H1 (cell line): ENCODE data around the gene MRS2. TPM values are rescaled to one million over a fixed set of nuclear protein-coding genes. Genes with fewer than 3 reads are reported as not detected.
A peak's percentile ranks its signal among the peaks of the same experiment; 100 is the strongest.

Experiments
- CTCF ChIA-PET: fragments of 300-600 bp; sonication (Branson Sonifier 250); formaldehyde crosslinking; loops from one replicate; lab custom pipeline; 2021; ENCODE audit not compliant: partially characterized antibody; lab: Charles Lee
- POLR2A ChIA-PET: fragments of 300-600 bp; sonication (Branson Sonifier 250); formaldehyde crosslinking; loops from one replicate; lab custom pipeline; 2021; ENCODE audit warnings: inconsistent platforms; ENCODE audit not compliant: partially characterized antibody; lab: Charles Lee
- DNase-seq, 2 experiments: peaks; one replicate each; pipeline versions ENCODE4 v3.0.0 to v3.0.0-alpha.2; 2010 to 2022; ENCODE audit warnings: low spot score in 2 of 2, low read depth in 1 of 2, mixed read lengths in 1 of 2
- FAIRE-seq: peaks from 2 replicates; lab custom pipeline; 2011; peaks lifted over from hg19 to GRCh38; lab: Jason Lieb, UNC
- H2AFZ ChIP-seq: 2 replicates; pipeline ENCODE4 v1.8.1; 2012; ENCODE audit warnings: low read length, inconsistent platforms
- H2AK5ac ChIP-seq: 2 replicates; pipeline ENCODE4 v1.6.1; 2013; ENCODE audit warnings: low read depth, low read length
- H2BK120ac ChIP-seq: replicated peaks from 2 replicates; pipeline ENCODE3; 2013; ENCODE audit warnings: low read depth, low read length, inconsistent platforms
- H2BK12ac ChIP-seq: 2 replicates; pipeline ENCODE4 v1.6.1; 2013; ENCODE audit warnings: low read depth, low read length
- H2BK15ac ChIP-seq: 2 replicates; pipeline ENCODE4 v1.6.1; 2013; ENCODE audit warnings: low read length
- H2BK20ac ChIP-seq: 2 replicates; pipeline ENCODE4 v1.6.1; 2013; ENCODE audit warnings: low read length
- H2BK5ac ChIP-seq: 2 replicates; pipeline ENCODE4 v1.6.1; 2013; ENCODE audit warnings: low read depth, low read length
- H3K14ac ChIP-seq: 2 replicates; pipeline ENCODE4 v1.6.1; 2013; ENCODE audit warnings: inconsistent platforms; ENCODE audit not compliant: insufficient read length
- H3K18ac ChIP-seq: 2 replicates; pipeline ENCODE4 v1.6.1; 2013; ENCODE audit warnings: low read length; ENCODE audit errors: extremely low read depth
- H3K23ac ChIP-seq: 2 replicates; pipeline ENCODE4 v1.6.1; 2013; ENCODE audit warnings: inconsistent platforms; ENCODE audit not compliant: insufficient read length
- H3K23me2 ChIP-seq: 2 replicates; pipeline ENCODE4 v1.6.1; 2013; ENCODE audit warnings: low read depth, low read length
- H3K27ac ChIP-seq: 2 replicates; pipeline ENCODE4 v1.6.1; 2011; ENCODE audit warnings: low read depth, low read length, inconsistent platforms
- H3K27me3 ChIP-seq, 4 experiments: replicated peaks in 1 of 4; 1 replicate in 1 of 4; 2 replicates in 3 of 4; pipeline versions ENCODE4 v1.6.1 to v1.8.1; 2011 to 2013; ENCODE audit warnings: low read length in 3 of 4, mild to moderate bottlenecking in 3 of 4, inconsistent platforms in 2 of 4, mixed read lengths in 2 of 4, moderate library complexity in 1 of 4; ENCODE audit not compliant: control insufficient read depth in 3 of 4, insufficient read depth in 3 of 4; ENCODE audit errors: extremely low read depth in 1 of 4
- H3K36me3 ChIP-seq, 4 experiments: 2 replicates each; pipeline versions ENCODE4 v1.6.1 to v1.8.1; 2011 to 2013; ENCODE audit warnings: mild to moderate bottlenecking in 4 of 4, low read length in 3 of 4, moderate library complexity in 2 of 4, control low read depth in 1 of 4, inconsistent platforms in 1 of 4; ENCODE audit not compliant: insufficient read depth in 4 of 4, control insufficient read depth in 2 of 4
- H3K4ac ChIP-seq: replicated peaks from 2 replicates; pipeline ENCODE3; 2013; ENCODE audit warnings: low read length, low read depth, mixed read lengths, inconsistent platforms; ENCODE audit not compliant: insufficient read length
- H3K4me1 ChIP-seq, 4 experiments: replicated peaks in 1 of 4; 1 replicate in 1 of 4; 2 replicates in 3 of 4; pipeline versions ENCODE4 v1.6.1 to v1.8.1; 2011 to 2013; ENCODE audit warnings: low read length in 3 of 4, inconsistent platforms in 2 of 4, mixed read lengths in 1 of 4; ENCODE audit not compliant: insufficient read depth in 4 of 4, control insufficient read depth in 3 of 4
- H3K4me2 ChIP-seq, 2 experiments: 2 replicates each; pipeline versions ENCODE4 v1.6.1 to v1.8.1; 2011 to 2013; ENCODE audit warnings: low read depth in 2 of 2, low read length in 2 of 2, control low read depth in 1 of 2, inconsistent platforms in 1 of 2, mild to moderate bottlenecking in 1 of 2; ENCODE audit not compliant: insufficient read depth in 1 of 2
- H3K4me3 ChIP-seq, 4 experiments: fragments of 200-600, 300-600 bp in 1 of 4; sonication (generic), shearing (Covaris generic), sonication (Bioruptor Twin) in 1 of 4; 2 replicates each; pipeline versions ENCODE4 v1.5.1 to v1.8.1; 2011 to 2016; ENCODE audit warnings: low read length in 4 of 4, low read depth in 3 of 4, control low read depth in 2 of 4, inconsistent platforms in 2 of 4, mild to moderate bottlenecking in 2 of 4, mixed read lengths in 1 of 4, moderate library complexity in 1 of 4; ENCODE audit not compliant: insufficient read depth in 2 of 4; ENCODE audit errors: extremely low read depth in 1 of 4
- H3K56ac ChIP-seq: replicated peaks from 2 replicates; pipeline ENCODE3; 2013; ENCODE audit warnings: low read depth, mild to moderate bottlenecking, mixed read lengths, low read length, inconsistent platforms; ENCODE audit not compliant: insufficient read length
- H3K79me1 ChIP-seq: 2 replicates; pipeline ENCODE4 v1.6.1; 2013; ENCODE audit warnings: low read depth, low read length, control low read depth
- H3K79me2 ChIP-seq, 2 experiments: 2 replicates each; pipeline versions ENCODE4 v1.6.1 to v1.8.1; 2012 to 2013; ENCODE audit warnings: low read length in 2 of 2, mild to moderate bottlenecking in 2 of 2, inconsistent platforms in 1 of 2; ENCODE audit not compliant: insufficient read depth in 2 of 2, control insufficient read depth in 1 of 2
- H3K9ac ChIP-seq, 4 experiments: replicated peaks in 1 of 4; 1 replicate in 1 of 4; 2 replicates in 3 of 4; pipeline versions ENCODE4 v1.6.1 to v1.8.1; 2011 to 2013; ENCODE audit warnings: low read depth in 3 of 4, low read length in 3 of 4, control low read depth in 2 of 4, mild to moderate bottlenecking in 2 of 4, moderate library complexity in 2 of 4, inconsistent platforms in 1 of 4; ENCODE audit errors: extremely low read depth in 1 of 4
- H3K9me3 ChIP-seq, 2 experiments: 2 replicates each; pipeline versions ENCODE4 v1.6.1 to v1.8.1; 2012 to 2013; ENCODE audit warnings: mild to moderate bottlenecking in 2 of 2, moderate library complexity in 2 of 2, control low read depth in 1 of 2, inconsistent platforms in 1 of 2, low read depth in 1 of 2, low read length in 1 of 2, mixed read lengths in 1 of 2; ENCODE audit not compliant: insufficient read depth in 2 of 2
- H4K20me1 ChIP-seq, 2 experiments: replicated peaks in 1 of 2; 2 replicates each; pipeline versions ENCODE3 to v1.8.1; 2011 to 2013; ENCODE audit warnings: inconsistent platforms in 2 of 2, low read length in 2 of 2, mild to moderate bottlenecking in 1 of 2; ENCODE audit not compliant: insufficient read depth in 2 of 2, control insufficient read depth in 1 of 2
- H4K5ac ChIP-seq: 2 replicates; pipeline ENCODE4 v1.6.1; 2013; ENCODE audit warnings: low read length, low read depth, mixed read lengths, inconsistent platforms; ENCODE audit not compliant: insufficient read length
- H4K8ac ChIP-seq: 2 replicates; pipeline ENCODE4 v1.8.0; 2013; ENCODE audit warnings: mild to moderate bottlenecking, moderate library complexity, low read length, inconsistent platforms; ENCODE audit not compliant: insufficient read depth; ENCODE audit errors: extremely low read depth
- H4K91ac ChIP-seq: replicated peaks from 2 replicates; pipeline ENCODE3; 2013; ENCODE audit warnings: low read length, mixed read lengths, inconsistent platforms; ENCODE audit not compliant: insufficient read length
- ASH2L ChIP-seq: fragments of 200-600, 300-600 bp; sonication (generic); IDR thresholded peaks from one replicate; pipeline ENCODE4 v1.7.1; 2017; ENCODE audit warnings: low read length
- ATF2 ChIP-seq: IDR thresholded peaks from 2 replicates; pipeline ENCODE4 v1.6.1; 2012; ENCODE audit warnings: low read length, inconsistent platforms
- CBX5 ChIP-seq: fragments of 300-800, 300-1000 bp; sonication (generic); IDR thresholded peaks from 2 replicates; pipeline ENCODE4 v1.7.1; 2016; ENCODE audit warnings: antibody characterized with exemption, low read length, low read depth
- CEBPB ChIP-seq: IDR thresholded peaks from 2 replicates; pipeline ENCODE4 v1.6.1; 2012; ENCODE audit warnings: low read depth, low read length
- CHD1 ChIP-seq: IDR thresholded peaks from 2 replicates; pipeline ENCODE4 v1.6.1; 2012; ENCODE audit warnings: low read depth, low read length, improper control_type of control experiment
- CTBP2 ChIP-seq: IDR thresholded peaks from 2 replicates; pipeline ENCODE4 v1.7.0; 2011; ENCODE audit warnings: borderline replicate concordance, mild to moderate bottlenecking, moderate library complexity, mixed read lengths, low read length; ENCODE audit not compliant: insufficient read depth, insufficient read length
- NANOG ChIP-seq: IDR thresholded peaks from 2 replicates; pipeline ENCODE4 v1.6.1; 2011; ENCODE audit warnings: low read length, low read depth, mild to moderate bottlenecking, inconsistent platforms; ENCODE audit not compliant: insufficient read depth, poor library complexity, severe bottlenecking
- PHF8 ChIP-seq: fragments of 200-600 bp; sonication (generic); conservative IDR thresholded peaks from 2 replicates; pipeline ENCODE4 v1.7.1; 2012; ENCODE audit warnings: low read depth, mild to moderate bottlenecking, inconsistent platforms, low read length, moderate library complexity
- TEAD4 ChIP-seq: IDR thresholded peaks from 2 replicates; pipeline ENCODE4 v1.6.1; 2012; ENCODE audit warnings: low read depth, low read length, inconsistent platforms, mixed read lengths
- ZNF274 ChIP-seq: IDR thresholded peaks from 2 replicates; pipeline ENCODE4 v1.7.0; 2012; ENCODE audit warnings: low read length, borderline replicate concordance; ENCODE audit errors: extremely low read depth
- WGBS, 2 experiments: shearing (Covaris generic) in 1 of 2; methylation state at CpG; one replicate each; pipeline versions ENCODE4 v1.1.6 to v1.1.7; 2013 to 2015; ENCODE audit warnings: low lambda C conversion rate in 2 of 2, mixed read lengths in 2 of 2, inconsistent platforms in 1 of 2, low coverage in 1 of 2, missing lambda C conversion rate in 1 of 2; ENCODE audit not compliant: insufficient replicate concordance in 2 of 2, insufficient coverage in 1 of 2, insufficient read length in 1 of 2; ENCODE audit errors: extremely low coverage in 1 of 2, missing lambda C conversion rate in 1 of 2; 5-methylcytosine and 5-hydroxymethylcytosine counted together
- polyA plus RNA-seq, 7 experiments: library from polyadenylated mRNA; depleted of rRNA in 3 of 7; stranded (reverse) in 5 of 7; unstranded in 2 of 7; fragments of >200 nt in 5 of 7; fragments of 200-250 nt in 2 of 7; gene quantifications; 1 replicate in 5 of 7; 2 replicates in 1 of 7; 4 replicates in 1 of 7; pipeline versions ENCODE4 v1.2.1 to v1.2.3, GENCODE V29; 2011 to 2013; ENCODE audit warnings: missing spikeins in 2 of 7, mixed read lengths in 2 of 7
- total RNA-seq: library from RNA; stranded (reverse); fragmentation: NEBNext Ultra II Directional; extraction: Animal tissue kit (Norgen Biotek cat#: 25700); gene quantifications from 2 replicates; pipeline ENCODE4 v1.2.1, GENCODE V29; 2021
- TF ChIP-seq, protein P1 (sequence below): IDR thresholded peaks from 2 replicates; pipeline ENCODE4 v1.6.1; 2012; ENCODE audit warnings: inconsistent platforms

The MRS2 gene
- total and polyA plus RNA-seq, 2 of the 8 experiments (the other 6 are each of a cell fraction or from before 2014, with no cell fraction given): 51.2 to 67.5 TPM

DNA sequence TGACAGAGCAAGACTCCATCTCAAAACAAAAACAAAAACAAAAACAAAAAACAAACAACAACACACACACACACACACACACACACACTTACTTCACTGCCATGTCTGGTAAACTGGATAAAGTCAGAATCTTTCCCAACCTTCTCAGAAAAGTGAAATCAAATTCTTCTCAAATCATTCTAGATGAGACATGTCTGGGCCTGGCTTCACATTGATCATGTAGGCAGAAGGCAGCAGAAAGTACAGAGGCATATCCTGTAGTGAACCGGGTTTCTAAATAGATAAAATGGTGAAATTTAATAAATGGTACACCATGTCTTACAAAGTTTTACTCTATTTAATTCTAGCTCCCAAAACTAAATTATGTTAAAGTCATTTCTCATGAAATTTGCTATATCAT lies 14.9 kb upstream of the MRS2 start:
- no peak overlapping the region for H4K8ac ChIP-seq
- H3K79me2 ChIP-seq: no peaks in the 10 kb centered on the region
- no peak overlapping the region for H4K5ac ChIP-seq
- DNase-seq (no peak), FAIRE-seq (no peak)
- no peaks in the 10 kb centered on the region for H3K36me3 ChIP-seq
- 0 out of 2 replicates have a peak overlapping the region, but pooled peaks have one; percentile 48 for H2BK20ac ChIP-seq
- no peaks in the 10 kb centered on the region for H3K23me2 ChIP-seq
- H2BK12ac ChIP-seq: no peak overlapping the region
- no peak overlapping the region for H4K91ac ChIP-seq
- no peak overlapping the region for H3K9ac ChIP-seq
- no peaks in the 10 kb centered on the region for H3K79me1 ChIP-seq
- H2BK5ac ChIP-seq: no peak overlapping the region
- H2AK5ac ChIP-seq: no peak overlapping the region
- H3K56ac ChIP-seq: no peak overlapping the region
- H3K4me3 ChIP-seq: no peak overlapping the region
- H3K14ac ChIP-seq: no peak overlapping the region
- no peak overlapping the region for H3K4ac ChIP-seq
- no peak overlapping the region for H3K18ac ChIP-seq
- H3K4me2 ChIP-seq: no peak overlapping the region
- H2BK15ac ChIP-seq: no peak overlapping the region
- WGBS, 2 experiments: 78% methylated on average over 1 of the region's 1 CpG; no CpG with 5 or more reads in 1 of the 2 experiments
- H2BK120ac ChIP-seq: no peak overlapping the region
- H3K27ac ChIP-seq: no peak overlapping the region
- no peak overlapping the region for H3K23ac ChIP-seq
- H3K4me1 ChIP-seq: no peaks in the 10 kb centered on the region
- H2AFZ ChIP-seq: no peak overlapping the region
- no peaks in the 10 kb centered on the region for H4K20me1 ChIP-seq
- no peaks in the 10 kb centered on the region for H3K27me3 ChIP-seq
- POLR2A ChIA-PET: interaction anchor here (0.9 to 1.5 kb wide), 3 partner anchors 14 to 17 kb away, joined by 3 to 4 read pairs (median 3); partner anchors contain the start of gene MRS2
- no peaks in the 10 kb centered on the region for H3K9me3 ChIP-seq
- CTCF ChIA-PET: interaction anchor here (1.1 to 5.6 kb wide), 7 partner anchors 9 to 131 kb away, joined by 3 to 61 read pairs (median 8); no protein-coding TSS in a partner anchor
- TF ChIP-seq CBX5 (no peak), ASH2L (no peak), ZNF274 (no peak), CEBPB (no peak), TEAD4 (no peak), PHF8 (no peak), CTBP2 (no peak), ATF2 (no peak), NANOG (no peak), CHD1 (no peak)
- TF ChIP-seq, protein P1, sequence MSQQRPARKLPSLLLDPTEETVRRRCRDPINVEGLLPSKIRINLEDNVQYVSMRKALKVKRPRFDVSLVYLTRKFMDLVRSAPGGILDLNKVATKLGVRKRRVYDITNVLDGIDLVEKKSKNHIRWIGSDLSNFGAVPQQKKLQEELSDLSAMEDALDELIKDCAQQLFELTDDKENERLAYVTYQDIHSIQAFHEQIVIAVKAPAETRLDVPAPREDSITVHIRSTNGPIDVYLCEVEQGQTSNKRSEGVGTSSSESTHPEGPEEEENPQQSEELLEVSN: no peak
